ENCODE data around the gene POLR2L.
A peak's percentile ranks its signal among the peaks of the same experiment; 100 is the strongest.

POLR2L gene

DNA sequence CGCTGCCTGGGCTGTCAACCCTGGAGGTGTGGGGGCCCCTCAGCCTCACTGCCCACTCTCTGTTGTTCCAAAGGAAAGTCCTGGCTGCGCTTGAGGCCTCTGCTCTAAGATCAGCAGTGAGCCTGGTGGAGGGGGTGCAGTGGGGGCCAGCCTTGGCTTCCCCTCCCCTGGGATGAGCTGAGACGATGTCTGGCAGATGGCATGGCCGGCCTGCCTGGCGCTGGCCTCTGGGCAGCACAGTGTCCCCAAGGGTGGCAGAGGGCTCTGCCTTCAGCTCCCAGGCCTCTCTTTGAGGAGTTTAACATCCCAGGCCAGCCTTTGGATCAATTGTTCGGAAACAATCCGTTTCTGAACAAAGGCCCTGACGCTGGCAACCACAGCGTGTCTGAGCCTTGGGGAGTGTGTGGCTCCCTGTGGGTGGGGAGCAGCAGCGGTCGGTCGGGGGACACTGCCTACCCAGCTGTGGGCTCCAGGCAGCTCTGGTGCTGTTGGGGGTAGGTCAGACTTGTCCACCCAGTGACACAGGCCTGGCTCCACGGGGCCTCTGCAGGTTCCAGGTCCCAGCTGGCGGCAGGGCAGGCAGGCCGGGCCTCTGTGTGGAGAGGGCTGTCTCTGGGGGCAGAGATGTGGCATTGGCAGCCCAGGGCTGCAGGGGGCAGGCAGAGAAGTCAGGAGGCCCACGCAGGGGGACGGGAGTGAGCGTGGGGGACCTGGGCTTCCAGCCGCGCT lies 12.4 kb upstream of the POLR2L start:
- no peak for DNase-seq (ENCODE audit: low read depth in 3 of 3)

DNA sequence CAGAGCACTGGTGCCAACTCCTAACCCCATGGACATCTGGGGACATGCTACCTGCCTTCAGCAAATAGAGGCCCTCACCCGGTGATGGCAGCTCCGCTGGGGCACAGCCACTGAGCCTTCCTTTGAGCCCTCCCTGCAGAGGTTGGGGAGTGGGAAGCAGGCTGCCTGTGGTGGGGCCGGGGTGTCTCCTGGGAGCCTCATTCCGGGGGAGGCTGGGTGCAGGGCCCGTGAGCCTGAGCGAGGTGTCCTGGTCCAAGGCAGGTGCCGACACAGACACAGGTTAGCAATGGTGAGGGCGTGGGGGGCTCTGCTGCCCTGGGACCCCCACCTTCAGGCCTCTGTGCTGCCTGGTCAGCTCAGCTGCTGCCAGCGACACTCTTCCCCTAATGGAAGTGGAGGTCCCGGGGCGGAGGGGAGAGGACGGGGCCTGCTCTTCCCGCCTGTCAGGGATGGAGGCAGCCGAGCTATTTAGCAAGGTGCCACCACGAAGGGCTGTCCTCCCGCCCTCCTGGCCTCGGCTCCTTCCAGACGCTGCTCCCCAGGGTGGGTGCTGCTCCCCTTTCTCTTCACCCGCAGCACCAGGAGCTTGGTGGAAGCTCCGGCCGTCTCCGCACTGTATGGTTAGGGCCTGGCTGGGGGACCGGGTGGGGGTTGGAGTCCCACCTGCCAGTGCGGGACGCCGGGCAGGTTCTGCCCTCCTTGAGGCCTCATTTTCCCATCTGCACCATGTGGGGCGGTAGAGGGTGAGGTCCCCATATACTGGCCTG lies 11.5 kb upstream of the POLR2L start:
- DNase-seq (ENCODE audit: low read depth in 3 of 3), result no peak

DNA sequence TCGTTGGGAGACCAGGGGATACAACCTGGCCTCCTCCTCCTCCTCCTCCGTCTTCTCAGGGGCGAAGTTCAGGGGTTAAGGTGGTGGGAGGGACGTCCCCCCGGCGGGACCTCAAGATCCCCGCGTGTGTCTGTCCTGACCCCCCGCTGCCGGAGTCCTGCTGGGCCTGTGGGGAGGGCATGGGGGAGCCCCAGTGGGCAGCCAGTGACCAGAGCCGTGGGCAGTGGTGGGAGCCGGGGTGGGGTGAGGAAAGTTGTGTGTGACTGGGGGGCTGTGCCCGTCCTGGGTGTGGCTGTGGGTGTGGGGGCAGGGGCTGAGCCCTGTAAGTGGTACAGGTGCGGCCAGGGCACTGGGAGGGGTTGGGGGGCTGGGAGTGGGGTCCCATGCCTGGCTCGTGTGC lies 10.4 kb upstream of the POLR2L start:
- DNase-seq (ENCODE audit: low read depth in 3 of 3), result no peak

DNA sequence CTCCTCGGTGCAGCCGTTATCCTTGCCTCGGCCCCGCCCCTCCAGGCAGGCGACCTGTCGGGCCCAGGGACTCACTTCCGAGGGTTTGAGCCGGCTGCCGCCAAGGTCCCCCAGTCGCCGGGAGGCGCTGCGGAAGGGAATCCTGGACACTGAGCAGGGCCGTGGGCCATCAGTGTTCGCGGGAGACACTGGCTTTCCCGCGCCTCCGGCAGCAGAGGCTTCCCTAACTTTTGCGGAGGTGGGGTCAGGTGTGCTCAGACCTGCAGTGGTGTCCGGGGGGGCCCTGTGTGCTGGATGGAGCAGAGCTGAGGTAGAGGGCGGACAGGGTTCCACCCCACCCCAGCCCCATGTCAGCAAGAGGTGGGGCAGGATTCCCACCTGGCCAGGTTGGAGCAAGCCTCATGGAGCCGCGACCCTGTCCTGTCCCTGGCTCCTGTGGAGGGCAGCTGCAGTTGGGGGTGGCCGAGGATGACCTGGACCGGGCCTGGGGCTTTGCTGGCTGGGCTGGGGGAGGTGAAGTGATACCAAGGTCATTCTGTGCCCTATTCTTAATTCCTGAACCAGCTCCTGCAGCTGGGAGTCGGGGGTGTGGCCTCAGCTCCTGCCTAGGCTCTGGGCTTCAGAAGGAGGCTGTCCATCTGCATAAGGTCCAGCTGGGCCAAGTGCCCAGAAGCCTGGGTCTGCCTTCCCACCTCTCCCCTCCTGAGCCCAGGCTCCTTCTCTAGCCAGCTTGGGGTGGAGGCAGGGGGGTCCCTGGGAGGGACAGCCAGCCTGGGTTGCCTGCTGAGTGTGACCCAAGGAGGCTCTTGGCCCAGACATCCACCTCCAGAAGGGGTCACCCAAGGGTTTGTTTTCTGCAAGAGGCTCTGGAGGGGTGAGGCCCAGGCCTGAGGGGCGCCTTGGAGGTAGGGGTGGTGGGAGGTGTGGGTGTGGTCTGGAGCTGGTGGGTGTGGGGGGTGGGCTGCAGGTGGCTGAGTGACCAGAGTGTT lies 8.7 kb upstream of the POLR2L start:
- no peak for DNase-seq (ENCODE audit: low read depth in 3 of 3)

DNA sequence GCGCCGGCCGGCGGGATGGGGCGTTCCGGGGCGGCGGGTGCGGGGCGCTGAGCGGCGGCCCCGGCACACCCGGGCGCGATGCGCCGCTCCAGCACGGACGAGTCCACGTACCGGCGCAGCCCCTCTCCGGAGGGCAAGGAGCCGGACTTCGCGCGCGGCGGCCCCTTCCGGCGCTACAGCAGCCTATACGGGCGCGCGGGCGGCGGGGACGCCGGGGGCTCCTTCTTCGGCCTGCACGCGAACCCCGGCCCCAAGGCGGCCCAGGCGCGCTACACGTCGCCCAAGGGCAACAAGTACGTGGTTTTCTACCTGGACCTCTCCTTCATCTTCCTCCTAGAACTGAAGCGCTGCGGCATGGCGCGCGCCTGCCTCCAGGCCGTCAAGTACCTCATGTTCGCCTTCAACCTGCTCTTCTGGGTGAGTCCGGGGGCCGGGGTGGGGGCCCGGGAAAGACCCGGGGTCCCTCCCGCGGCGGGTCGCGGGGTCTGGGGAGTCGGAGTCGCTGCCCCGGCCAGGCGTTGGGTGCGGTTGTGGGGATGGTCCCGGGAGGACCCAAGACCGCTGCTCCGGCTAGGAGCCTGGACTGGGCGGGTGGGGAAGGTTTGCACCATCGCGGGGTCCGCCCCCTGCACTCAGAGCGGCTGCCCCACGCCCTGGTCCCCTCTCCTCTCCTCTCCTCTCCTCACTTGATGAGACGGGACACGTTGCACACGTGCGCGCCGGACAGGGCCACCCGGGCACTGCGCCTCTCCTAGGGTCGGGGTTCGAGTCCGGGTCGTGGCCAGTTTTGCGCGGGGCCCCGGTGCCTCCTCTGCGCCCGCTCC lies 7.8 kb upstream of the POLR2L start:
- DNase-seq (ENCODE audit: low read depth in 3 of 3), result no peak

DNA sequence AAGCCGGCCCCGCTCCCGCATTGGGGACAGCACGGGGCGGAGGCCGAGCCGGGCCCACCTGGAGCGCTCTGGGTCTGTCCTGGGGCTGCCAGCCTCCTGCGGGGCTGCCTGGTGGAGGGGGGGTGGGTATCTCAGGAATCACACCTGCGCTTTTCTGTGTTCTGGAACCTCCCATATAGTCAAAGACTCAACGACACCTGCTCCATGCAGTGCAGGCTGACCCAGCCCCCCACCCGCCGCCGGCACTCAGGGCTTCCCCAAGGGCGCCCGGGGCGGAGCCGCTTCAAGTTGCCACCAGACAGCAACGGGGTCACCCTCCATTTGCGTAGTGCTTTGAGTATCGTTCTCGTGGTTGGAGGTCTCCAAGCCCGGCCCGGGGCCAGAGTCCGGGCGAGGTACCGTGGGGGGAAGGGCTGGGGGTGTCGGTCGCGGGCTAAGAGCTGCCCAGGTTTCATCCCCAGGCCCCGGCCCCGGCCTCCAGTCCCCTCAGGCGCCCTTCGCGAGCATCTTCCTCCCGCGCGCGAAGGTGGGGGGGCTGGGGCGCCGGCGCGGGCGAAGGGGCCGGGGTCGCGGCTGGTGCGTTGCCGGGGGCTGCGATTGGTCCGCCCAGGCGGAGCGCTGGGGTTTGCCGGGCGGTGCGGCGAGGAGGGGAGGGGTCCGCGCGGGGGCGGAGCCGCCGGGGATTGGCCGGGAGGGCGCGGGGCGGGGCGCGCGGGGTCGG lies 6.9 kb upstream of the POLR2L start:
- DNase-seq (ENCODE audit: low read depth in 3 of 3), result no peak

DNA sequence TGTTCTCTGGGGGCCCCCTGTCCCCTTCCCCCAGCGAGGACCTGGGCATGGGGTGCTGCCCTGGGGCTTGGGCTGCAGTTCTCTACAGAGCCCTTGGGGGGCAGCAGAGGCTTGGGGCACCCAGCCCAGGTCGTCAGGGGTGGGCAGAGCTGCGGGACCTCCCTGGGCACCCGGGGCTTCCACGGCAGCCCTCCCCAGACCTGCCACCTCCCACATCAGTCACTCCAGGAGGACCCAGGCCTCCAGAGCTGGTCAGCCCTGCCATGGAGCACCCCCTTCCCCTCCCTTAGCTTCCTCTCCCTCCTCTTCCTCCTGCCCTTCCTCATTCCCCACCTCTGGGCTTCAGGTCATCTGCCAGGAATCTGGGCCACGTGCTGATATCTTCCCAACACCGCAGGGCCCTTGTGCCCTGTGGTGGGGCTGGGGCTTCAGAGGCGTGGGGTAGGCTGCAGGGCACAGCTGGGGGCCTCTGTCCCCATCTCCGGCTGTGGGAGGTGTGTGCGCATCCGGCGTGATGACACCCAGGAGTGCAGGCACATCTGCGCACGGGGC lies 6.1 kb upstream of the POLR2L start:
- DNase-seq (ENCODE audit: low read depth in 3 of 3), result peak; percentile 35 to 57 (median 38)

DNA sequence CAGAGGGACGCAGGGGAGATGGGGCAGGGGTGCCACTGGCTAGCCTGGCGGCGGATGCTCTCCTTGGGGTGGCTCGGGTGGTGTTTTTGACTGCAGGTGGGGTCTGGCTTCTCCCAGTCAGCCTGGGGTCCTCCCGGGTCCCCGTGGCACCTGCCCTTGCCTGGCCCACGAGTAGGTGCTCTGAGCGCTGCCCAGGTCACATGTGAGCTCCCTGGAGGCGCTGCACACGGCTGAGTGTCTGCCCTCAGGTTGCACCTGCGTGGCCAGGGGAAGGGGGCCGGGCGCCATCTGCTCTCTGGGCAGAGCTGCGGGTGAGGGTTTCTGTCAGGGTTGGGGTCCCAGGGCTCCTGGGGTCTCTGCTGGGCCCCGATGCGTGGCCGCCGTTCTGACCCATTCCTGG lies 5.5 kb upstream of the POLR2L start:
- no peak for DNase-seq (ENCODE audit: low read depth in 3 of 3)

DNA sequence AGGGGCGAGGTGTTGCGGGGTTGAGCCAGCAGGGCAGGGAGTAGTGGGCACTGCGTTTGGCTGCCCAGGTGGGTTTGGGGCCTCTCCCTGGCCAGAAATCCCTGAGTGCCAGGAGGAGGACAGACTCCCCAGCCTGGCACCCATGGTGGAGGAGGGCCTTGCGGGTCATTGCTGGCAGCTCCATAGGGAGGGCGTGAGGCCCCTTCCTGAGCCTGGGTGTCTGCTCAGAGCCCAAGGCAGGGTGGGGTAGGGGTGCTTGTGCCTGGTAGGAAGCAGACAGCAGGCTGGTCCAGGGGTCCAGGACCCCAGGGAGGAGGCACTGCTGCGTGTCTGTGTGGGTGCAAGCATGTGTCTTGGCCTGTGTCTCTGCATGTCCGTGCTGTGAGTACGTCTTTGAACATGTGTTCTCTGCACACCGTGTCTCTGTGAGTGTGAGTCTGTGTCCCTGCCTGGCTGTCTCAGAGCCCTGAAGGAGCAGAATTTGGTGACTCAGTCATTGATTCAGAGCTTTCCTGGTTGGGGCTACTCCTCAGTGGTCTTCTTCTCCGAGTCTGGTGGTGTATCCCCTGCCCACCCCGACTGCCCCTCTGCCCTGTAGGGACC lies 4.3 kb upstream of the POLR2L start:
- no peak for DNase-seq (ENCODE audit: low read depth in 3 of 3)

DNA sequence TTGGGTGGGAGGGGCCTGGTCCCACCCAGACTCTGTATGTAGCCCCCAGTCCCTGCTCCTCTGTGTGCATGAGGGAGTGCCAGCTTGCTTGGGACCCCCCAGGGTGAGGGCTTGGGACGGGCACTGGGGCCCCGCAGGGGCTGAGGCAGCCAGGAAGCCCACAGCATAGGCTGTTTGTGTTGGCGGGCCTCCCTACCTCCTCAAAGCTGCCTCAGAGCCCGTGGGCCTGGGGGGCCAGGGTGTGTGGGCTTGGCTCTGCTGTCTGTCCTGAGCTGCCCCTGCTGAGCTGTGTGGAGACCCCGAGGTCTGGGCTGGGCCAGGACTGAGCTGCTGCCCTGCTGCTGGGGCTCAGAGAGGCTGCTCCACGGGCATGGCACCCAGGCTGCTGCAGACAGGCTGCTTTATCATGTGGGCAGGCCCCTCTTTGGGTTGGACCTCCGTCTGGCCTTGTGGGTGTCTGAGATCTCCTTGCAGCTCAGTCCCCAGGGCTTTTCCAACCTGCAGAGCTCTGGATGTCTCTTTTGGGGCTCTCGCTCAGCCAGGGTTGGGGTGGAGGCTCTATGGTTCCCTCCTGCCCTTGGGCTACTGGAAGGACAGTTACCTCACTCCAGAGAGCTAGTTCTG lies 3.7 kb upstream of the POLR2L start:
- DNase-seq (ENCODE audit: low read depth in 3 of 3), result no peak

DNA sequence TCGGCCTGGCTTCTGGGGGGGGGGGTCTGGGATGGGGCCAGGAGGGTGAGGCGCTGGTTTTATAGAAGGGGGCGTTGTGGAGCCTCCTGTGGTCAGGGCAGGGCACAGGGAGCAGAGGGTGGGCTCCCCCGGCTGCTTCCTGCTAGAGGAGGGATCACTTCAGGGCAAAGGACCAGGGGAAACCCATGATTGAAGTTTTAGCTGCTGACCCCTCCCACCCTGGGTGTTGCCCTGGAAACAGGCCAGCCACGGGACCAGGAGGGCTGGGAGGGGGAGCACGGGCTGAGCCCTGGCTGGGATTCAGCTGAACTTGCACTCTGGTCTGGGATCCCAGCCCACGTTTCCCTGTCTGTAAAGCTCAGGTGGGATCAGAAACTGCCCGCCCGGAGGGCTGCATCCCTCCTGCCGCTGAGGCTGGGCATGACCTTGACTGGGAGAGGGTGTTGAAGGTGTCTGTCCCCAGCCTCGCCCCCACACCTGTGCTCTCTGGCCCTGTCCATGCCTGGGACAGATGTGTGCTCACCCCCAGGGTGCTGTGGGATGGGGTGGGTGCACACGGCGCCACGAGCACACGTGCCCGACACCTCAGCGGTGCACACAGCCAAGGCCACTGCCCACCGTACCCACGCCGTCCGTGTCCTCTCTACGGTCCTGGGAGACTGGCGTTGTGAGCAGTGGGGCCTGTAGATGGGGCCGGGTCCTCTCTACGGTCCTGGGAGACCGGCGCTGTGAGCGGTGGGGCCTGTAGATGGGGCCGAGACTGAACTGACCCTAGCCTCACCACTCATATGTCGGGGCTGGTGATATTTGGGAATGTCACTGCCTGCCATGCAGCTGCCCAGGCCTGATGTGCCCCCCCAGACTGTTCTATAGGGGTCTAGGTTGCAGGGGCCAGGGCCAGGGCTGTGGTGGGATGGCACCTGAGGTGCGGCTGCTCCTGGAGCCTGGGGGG lies 2.6 kb upstream of the POLR2L start:
- no peak for DNase-seq (ENCODE audit: low read depth in 3 of 3)

DNA sequence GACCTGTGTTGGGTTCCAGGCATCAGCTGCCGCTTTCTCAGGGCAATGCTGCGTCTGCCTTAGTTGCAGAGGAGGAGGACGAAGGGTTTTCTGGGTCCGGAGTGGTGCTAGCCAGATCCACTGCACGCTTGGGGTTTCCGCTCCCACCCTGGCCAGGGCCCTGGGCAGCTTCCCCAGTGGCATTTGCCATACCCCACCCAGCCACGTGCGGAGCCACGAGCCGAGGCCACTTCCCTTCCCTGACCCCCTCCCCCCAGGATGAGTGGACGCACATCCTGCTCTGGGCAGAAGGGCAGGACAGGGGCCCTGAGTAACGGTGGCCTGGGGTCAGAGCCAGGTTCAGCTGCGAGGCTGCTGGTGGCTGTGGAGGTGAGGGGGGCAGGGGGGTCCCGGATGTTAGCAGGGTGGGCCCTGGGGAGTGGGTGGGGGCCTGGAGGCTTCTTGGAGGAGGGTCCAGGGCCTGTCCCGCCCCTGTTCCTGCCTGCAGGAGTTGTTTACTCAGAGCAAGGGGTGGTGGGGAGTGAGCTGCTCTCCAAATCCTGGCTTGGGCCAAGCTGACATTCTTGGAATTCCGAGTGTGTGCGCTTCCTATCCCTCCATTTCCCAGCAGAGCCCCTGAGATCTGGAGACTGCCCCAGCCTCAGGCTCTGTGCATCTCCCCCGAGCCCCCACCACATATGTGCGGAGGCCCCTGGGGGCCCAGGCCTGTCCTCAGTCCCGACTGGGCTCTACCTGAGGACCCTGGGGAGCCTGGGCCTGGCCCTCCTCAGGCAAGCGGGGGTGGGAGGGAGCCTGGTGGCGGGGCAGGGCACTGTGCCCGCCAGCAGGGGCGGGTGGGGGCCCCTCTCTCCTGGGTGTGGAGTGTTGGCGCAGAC lies 1.7 kb upstream of the POLR2L start:
- no peak for DNase-seq (ENCODE audit: low read depth in 3 of 3)

DNA sequence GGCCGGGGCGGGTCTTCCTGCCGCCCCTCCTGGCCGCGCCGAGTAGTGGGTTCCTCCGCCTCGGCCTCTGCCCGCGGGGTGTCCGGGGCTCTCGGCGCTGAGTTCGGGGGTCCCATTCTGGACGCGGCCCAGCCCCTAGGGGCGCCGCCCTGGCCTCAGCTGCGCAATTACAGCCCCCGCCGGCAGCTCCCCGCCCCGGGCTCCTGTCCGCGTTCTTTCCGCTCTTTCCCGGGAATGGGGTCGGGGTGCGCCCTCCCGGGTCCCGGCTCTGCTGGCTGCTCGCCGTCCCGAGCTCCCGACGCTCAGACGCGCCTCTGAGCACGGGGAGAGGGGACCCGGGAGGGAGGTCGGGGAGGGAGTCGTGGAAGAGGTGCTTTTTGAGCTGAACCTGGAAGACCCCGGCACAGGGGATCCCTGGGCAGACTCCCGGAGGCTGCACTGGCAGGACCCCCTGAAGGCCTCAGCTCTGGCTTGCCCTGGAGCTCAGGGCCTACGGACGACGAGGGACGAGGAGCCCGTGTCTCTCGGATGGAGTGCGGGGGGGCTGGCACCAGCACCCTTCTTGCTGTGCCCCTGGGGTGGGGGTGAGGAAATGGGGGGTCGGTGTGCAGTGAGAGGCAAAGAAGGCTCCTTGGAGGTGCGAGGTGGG lies 881 bp upstream of the POLR2L start:
- DNase-seq (ENCODE audit: low read depth in 3 of 3), result no peak

DNA sequence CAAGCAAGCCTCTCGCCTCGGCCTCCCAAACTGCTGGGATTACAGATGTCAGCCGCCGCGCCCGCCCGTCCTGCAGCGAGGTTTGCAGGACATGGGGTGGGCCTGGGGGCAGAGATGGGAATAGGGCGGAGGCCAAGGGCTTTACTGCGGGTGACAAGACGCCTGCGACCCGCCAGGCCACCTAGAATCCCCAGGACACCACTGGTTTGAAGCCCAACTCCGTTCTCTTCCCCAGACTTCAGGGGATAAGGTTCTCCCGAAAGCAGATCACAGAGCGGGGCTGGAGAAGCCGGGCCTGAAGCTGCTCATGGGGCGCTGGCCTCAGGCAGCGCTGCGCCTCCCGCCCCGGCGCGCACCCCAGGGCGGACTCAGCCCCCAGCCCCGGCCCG lies 354 bp downstream of the POLR2L start:
- no peak for DNase-seq (ENCODE audit: low read depth in 3 of 3)

DNA sequence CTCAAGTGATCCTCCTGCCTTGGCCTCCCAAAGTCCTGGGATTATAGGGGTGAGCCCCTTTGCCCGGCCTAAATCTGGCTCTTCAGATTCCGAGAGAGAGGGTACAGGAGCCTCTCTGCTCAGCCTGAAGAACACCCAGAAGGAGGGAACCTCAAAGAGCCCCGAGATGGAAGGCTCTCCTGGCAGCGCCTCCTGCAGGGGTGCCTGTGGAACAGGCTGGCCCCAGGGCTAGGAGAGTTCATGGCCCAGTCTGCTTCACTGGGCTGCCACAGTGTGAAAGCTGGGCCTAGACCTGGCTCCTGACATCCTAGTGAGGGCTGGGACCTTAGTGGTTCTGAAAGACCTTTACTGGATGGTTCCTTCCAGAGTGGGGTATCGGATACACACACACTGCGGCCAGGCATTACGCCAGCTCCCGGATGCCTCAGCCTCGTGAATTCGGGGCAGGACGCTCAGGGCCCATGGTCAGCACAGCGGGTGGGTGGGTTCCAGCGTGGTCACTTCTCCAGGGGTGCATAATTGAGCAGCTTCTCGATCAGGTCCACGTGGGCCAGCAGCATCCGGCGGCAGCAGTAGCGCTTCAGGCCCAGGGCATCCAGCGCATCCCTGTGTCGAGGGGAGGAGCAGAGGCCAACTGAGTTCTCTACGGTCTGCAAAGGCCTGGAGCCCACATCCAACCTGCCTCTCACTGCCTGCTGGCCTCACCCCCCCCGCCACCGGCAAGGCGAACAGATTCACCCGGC lies 2.3 kb downstream of the POLR2L start:
- no peak for DNase-seq (ENCODE audit: low read depth in 3 of 3)

DNA sequence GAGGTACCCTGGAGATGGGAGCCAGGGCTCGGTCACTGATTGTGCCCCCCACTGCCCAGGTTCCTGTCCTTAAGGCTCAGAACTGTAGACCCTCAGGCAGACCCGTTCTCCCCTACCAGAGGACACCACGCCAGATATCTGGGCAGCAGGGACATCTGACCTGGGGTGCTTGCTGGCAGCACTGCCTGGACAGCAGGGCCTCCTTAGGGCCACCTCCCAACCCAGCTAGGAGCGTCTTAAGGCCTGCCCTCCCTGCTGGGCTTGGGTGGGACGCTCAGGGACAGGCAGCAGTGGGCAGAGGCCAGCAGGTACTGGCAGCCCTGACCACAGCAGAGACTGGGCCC lies 3.1 kb downstream of the POLR2L start:
- no peak for DNase-seq (ENCODE audit: low read depth in 3 of 3)
